Measurements from ENCODE around the gene FPR1.

The FPR1 gene, protein sequence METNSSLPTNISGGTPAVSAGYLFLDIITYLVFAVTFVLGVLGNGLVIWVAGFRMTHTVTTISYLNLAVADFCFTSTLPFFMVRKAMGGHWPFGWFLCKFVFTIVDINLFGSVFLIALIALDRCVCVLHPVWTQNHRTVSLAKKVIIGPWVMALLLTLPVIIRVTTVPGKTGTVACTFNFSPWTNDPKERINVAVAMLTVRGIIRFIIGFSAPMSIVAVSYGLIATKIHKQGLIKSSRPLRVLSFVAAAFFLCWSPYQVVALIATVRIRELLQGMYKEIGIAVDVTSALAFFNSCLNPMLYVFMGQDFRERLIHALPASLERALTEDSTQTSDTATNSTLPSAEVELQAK

DNA sequence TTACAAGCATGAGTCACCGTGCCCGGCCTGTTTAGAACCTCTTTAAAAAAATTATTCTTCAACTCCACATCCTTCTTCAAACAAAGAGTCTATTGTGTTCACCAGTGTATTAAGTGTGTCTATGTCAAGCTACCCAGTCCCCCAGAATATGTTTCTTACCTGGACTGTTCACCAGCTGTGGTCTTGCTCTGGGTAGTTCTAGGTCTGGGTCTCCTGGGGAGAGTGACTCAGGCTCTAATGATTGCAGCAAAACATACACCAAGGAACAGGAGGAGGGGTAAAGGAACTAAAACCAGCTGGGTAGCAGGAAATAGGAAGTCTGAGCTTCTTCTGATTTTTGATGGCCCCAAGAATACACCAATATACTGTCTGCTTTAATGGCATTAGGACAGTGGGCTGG, at the start of gene FPR1:
Gene FPR1 (minus strand): TSS at position 224 of the 400 bp plus-strand sequence. CDS start 4,884 bp downstream, outside the sequence.
- no peaks in the 10 kb centered on the region for H3K9me3 ChIP-seq (ENCODE audit: control insufficient read depth, insufficient read depth, low read length)
- no peaks in the 10 kb centered on the region for H3K36me3 ChIP-seq (ENCODE audit: insufficient read depth, low read length)
- no peak within 1 kb of the TSS for H3K9ac ChIP-seq (ENCODE audit: low read depth, low read length)
- H3K4me1 ChIP-seq (ENCODE audit: insufficient read depth, low read length): no peaks in the 10 kb centered on the region

DNA sequence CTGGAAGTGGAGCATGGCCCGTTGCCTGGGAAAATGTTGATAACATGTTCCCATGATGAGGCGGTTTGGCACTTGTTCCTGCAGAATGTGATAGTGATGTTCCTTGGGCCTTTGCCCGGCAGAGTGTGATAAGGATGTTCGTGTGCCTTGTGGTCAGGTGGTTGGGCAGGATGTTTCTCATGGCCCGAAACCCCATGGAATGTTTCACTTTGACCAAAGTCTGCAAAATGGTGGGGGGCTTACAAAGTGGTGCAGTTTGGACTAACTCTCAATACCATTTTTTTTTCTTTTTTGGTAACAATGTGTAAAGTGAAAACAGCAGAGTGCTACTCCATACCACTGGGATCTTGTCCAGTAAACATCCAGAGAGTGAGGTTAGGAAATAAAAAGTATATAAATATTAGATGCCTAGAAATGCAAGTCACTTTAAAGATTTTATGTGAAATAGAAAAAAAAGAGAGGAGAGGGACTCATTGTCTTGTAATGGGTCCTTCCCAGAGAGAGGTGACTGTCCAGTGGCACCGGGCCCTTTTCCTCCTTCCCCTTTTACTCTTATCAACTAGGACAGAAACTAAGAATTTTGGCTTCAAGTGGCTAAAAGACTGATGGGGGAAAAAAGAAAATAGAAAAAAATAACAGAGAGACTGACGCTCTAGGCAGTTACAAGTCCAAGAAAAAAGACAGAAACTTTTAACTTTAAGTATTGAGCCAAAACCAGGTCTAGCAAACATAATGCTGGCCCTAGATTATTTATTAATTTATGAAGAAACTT, 49.0 kb upstream of the FPR1 start:
- Histone ChIP-seq H3K36me3 (ENCODE audit: insufficient read depth, low read length) (no peaks in the 10 kb centered on the region), H3K4me1 (ENCODE audit: insufficient read depth, low read length) (no peaks in the 10 kb centered on the region), H3K9me3 (ENCODE audit: control insufficient read depth, insufficient read depth, low read length) (no peaks in the 10 kb centered on the region), H3K9ac (ENCODE audit: low read depth, low read length) (no peak overlapping the region)

DNA sequence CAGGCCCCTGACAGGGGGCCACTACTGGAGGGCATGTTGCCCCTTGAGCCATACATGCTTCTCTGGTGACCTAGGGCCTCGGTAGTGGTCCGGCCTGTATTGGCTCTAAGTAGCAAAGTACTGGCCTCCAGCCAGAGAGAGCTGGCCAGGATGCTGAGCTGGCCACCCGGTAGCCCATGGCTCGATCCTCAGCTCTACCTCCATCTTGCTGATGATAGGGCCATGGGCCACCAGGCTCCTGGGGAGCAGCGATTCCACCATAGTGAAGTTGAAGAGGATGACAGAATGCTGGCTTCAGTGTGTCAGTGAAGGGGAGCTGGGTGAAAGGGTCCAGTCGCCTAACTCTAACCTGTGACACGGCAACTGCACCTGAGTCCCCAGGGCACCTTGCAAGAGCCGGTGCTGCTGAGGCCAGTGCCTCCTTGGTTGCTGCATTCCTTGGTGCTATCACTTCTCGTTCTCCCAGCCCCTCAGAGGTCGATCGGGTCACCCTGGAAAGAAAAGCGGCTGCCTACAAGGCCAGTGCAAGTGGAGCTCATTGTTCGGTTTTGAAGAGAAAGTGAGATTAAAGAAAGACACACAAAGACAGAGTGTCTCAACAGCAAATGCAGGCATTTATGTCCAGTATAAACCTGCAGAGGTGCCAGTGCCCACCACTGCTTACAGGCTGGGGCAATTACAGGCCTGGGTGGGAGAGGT, 48.2 kb upstream of the FPR1 start:
- no peaks in the 10 kb centered on the region for H3K36me3 ChIP-seq (ENCODE audit: insufficient read depth, low read length)
- no peaks in the 10 kb centered on the region for H3K9me3 ChIP-seq (ENCODE audit: control insufficient read depth, insufficient read depth, low read length)
- no peak overlapping the region for H3K9ac ChIP-seq (ENCODE audit: low read depth, low read length)

DNA sequence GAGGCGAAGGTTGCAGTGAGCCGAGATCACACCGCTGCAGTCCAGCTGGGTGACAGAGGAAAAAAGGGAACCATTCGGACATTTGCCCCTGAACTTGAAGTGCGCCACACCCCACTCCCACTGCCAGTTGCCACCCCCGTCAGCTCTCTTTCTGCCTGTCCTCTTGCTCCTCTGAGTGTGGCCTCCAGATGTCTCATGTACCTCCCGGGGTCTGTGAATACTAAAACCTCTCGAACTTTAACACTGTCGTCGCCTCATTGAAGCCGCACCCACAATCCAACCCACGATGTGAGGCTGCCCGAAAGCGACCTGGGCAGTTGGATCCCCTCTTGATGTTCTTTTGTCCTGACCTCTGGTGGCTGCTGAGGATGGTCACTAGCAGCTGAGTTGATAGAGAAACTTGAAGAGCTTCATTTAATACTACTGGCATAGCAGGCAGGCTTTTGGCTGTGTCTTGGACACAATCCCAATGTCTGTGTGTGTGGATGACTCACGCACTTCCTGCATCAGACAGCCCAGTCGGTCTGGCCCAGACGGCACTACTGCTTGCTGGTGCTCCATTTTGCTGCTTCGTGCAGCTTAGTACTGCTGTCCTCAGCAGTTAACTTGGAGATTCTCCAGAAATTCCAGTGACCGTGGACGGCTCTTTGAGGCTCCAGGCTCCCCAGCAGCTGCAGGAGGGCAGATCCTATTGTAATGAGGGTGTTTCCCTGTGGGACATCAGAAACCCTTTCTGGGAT, 47.5 kb upstream of the FPR1 start:
- H3K9me3 ChIP-seq (ENCODE audit: control insufficient read depth, insufficient read depth, low read length): no peaks in the 10 kb centered on the region
- no peak overlapping the region for H3K9ac ChIP-seq (ENCODE audit: low read depth, low read length)
- H3K36me3 ChIP-seq (ENCODE audit: insufficient read depth, low read length): no peaks in the 10 kb centered on the region
- no peaks in the 10 kb centered on the region for H3K4me1 ChIP-seq (ENCODE audit: insufficient read depth, low read length)

More for the DNA sequence above, 48.2 kb upstream of the FPR1 start:
- H3K4me1 ChIP-seq (ENCODE audit: insufficient read depth, low read length): no peaks in the 10 kb centered on the region

DNA sequence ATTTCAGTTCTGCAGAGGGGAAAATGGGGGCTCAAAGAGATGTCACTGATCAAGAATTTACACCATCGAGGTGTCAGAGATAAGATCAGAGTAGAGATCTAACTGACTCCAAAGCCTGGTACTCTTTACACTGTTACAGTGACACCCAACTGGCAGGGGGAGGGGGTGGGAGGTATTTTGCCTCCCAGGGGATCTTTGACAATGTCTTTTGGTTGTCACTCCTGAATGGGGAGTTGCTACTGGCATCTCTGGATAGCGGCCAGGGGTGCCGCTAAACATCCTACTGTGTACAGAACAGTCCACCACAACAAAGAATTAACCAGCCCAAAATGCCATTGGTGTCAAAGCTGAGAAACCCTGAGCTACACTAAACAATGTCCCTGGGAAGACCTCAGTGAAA, 46.4 kb upstream of the FPR1 start:
- Histone ChIP-seq H3K9me3 (ENCODE audit: control insufficient read depth, insufficient read depth, low read length) (no peaks in the 10 kb centered on the region), H3K9ac (ENCODE audit: low read depth, low read length) (no peak overlapping the region), H3K4me1 (ENCODE audit: insufficient read depth, low read length) (no peaks in the 10 kb centered on the region), H3K36me3 (ENCODE audit: insufficient read depth, low read length) (no peaks in the 10 kb centered on the region)

DNA sequence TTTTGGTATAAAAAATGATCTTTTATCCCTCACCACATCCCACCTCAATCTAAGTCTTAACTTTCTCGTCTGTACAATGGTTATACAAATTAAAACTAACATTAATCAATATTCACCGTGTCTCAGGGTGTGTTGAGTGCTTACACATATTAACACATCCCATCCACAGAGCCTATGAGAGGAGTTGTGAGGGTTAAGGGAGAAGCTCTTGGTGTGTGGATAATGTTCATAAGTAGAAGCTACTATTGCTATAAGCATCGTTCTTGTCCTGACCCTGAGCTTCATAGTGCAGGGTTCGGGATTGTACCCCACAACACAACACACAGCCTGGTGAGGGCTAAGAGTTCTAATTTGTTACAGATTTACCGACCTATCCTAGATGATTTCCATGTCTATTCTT, 45.8 kb upstream of the FPR1 start:
- H3K9me3 ChIP-seq (ENCODE audit: control insufficient read depth, insufficient read depth, low read length): no peaks in the 10 kb centered on the region
- H3K4me1 ChIP-seq (ENCODE audit: insufficient read depth, low read length): no peaks in the 10 kb centered on the region
- H3K9ac ChIP-seq (ENCODE audit: low read depth, low read length): no peak overlapping the region
- H3K36me3 ChIP-seq (ENCODE audit: insufficient read depth, low read length): no peaks in the 10 kb centered on the region

DNA sequence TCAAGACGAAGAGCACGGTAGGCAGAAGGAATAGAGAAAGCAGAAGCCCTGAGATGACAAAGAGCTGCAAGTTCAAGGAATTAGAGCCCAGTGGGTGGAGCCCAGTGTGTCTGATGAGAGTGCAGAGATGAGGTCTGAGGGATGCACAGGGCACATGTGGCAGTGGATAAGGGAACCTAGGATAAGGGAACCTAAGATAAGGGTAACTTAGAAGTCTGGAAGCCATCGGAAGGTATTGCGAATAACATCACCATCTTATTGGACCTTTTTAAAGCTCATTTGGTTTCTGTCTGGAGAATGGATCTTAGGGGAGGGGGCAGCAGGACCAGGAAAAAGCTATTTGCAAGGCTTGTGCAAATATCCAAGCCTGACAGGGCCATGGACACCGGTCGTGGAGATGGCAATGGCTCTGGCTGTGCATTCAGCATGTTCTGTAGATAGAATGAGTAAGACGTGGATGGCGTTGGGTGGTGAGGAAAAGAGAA, 44.6 kb upstream of the FPR1 start:
- Histone ChIP-seq H3K9ac (ENCODE audit: low read depth, low read length) (no peak overlapping the region), H3K36me3 (ENCODE audit: insufficient read depth, low read length) (no peaks in the 10 kb centered on the region), H3K9me3 (ENCODE audit: control insufficient read depth, insufficient read depth, low read length) (no peaks in the 10 kb centered on the region), H3K4me1 (ENCODE audit: insufficient read depth, low read length) (no peaks in the 10 kb centered on the region)

DNA sequence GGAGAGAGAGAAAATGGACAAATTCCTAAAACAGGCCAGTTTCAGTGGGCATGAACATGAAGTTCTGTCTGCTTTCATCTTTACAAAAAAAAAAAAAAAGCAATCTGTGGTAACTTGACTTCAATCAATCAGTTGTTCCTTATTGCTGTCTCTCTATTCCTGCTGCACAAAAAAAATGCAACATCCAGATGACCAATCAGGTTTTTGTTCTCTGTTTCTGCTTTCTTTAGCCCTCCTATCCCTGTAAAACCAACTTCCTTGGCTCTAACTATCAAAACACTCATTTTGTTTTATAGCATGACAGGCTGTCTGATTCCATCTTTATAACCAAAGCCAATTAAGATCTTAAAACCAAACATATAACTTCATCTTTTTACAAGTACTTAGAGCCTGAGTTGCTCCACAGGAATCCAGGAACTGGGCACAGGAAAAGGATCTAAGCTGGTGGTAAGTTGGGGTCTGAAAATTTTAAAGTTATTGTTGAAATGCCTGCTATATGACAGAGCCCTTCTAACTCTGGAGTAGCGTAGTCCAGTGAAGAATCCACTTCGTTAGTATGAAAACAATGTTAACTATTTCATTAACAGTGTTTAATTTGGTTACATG, 43.3 kb upstream of the FPR1 start, which contains the start of gene FPR3:
Gene FPR3 (plus strand): TSS at position 273 of the 606 bp plus-strand sequence. CDS start 28,592 bp downstream, outside the sequence.
- H3K36me3 ChIP-seq (ENCODE audit: insufficient read depth, low read length): no peaks in the 10 kb centered on the region
- H3K9me3 ChIP-seq (ENCODE audit: control insufficient read depth, insufficient read depth, low read length): no peaks in the 10 kb centered on the region
- H3K9ac ChIP-seq (ENCODE audit: low read depth, low read length): no peak within 1 kb of the TSS
- no peaks in the 10 kb centered on the region for H3K4me1 ChIP-seq (ENCODE audit: insufficient read depth, low read length)

DNA sequence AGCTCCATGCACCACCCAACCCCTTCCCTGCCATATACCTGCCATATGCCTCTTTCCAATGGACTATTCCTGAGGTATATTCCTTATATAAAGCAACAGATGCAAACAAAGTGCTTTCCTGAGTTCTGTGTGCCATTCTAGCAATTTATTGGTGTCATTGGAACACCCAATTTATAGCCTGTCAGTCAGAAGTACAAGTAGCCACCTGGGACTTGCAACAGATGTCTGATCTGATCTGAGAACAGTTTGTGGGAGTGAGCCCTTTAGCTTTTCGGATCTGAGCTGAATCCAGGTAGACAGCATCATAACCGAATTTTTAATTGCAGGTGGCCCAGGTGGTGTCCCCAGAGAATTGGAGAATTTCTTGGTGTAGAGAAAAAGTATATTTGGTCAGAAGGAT, 42.3 kb upstream of the FPR1 start:
- Histone ChIP-seq H3K4me1 (ENCODE audit: insufficient read depth, low read length) (no peaks in the 10 kb centered on the region), H3K9me3 (ENCODE audit: control insufficient read depth, insufficient read depth, low read length) (no peaks in the 10 kb centered on the region), H3K36me3 (ENCODE audit: insufficient read depth, low read length) (no peaks in the 10 kb centered on the region), H3K9ac (ENCODE audit: low read depth, low read length) (no peak overlapping the region)

DNA sequence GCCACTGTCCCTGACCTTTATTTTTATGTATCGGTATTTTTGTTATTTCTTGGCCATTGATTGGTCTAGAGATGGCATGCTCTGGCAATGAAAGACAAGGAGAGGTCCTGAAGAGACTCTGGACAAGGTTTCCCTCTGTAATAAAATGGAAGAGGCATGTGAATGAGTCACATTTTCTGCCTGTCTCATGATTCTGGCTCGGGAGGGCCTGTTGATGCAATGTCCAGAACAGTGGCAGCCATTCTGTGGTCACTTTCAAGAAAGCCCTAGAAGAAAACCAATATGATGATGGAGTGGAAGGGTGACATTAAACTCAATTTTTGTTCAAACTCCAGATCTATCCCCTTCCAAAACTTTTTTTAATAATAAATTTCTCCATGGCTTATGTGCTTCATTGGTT, 41.3 kb upstream of the FPR1 start:
- no peak overlapping the region for H3K9ac ChIP-seq (ENCODE audit: low read depth, low read length)
- no peaks in the 10 kb centered on the region for H3K36me3 ChIP-seq (ENCODE audit: insufficient read depth, low read length)
- no peaks in the 10 kb centered on the region for H3K9me3 ChIP-seq (ENCODE audit: control insufficient read depth, insufficient read depth, low read length)
- no peaks in the 10 kb centered on the region for H3K4me1 ChIP-seq (ENCODE audit: insufficient read depth, low read length)

DNA sequence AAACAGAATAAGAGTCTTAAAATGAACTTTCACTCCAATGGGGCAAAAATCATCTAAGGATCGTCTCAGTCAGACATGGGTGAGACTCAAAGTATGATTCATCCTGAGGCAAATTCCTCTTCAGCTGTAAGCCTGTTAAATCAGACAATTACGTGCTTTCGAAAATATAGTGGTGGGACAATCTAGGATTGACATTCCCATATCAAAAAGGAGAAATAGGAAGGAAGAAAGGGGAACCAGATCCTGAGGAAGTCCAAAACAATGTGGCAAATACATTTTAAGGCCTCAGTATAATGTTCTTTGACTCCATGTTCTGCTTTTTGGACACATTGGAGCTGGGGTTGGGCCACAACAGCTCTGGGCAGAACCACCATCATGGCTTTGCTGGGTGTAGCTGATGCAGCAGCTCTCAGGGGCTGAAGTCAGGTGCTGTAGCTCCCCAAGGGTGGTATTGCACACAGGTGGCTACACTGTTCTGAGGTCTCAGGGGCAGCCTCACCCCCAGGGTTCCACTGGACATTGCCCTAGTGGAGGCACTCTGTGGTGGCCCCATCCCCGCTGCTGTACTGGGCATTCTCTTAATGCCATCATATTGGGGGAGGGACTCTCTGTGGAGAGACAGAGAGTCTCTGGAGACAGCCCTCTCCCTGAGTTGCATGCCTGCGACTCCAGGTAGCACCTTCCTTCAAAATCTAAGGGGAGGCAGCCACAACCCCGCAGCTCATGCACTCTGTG, 37.5 kb upstream of the FPR1 start:
- no peaks in the 10 kb centered on the region for H3K9me3 ChIP-seq (ENCODE audit: control insufficient read depth, insufficient read depth, low read length)
- no peaks in the 10 kb centered on the region for H3K4me1 ChIP-seq (ENCODE audit: insufficient read depth, low read length)
- H3K9ac ChIP-seq (ENCODE audit: low read depth, low read length): no peak overlapping the region
- H3K36me3 ChIP-seq (ENCODE audit: insufficient read depth, low read length): no peaks in the 10 kb centered on the region

DNA sequence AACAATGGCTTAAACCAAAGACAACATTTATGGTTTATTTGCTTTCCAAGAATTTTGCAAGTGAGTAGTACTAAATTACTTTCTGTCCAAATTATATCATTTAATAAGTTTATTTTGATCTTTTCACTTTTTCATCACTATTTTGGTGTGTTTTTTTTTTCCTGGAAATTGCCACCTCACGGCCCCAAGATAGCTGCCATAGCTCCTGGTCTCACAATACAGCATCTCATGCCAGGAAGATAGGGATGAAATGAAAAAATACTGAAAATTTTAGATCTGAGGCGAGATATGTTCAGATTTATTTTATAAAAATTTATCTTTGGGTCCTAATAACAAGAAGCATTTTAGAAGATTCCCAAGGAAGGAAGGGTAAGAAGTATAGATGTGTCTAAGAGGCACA, 36.4 kb upstream of the FPR1 start:
- H3K4me1 ChIP-seq (ENCODE audit: insufficient read depth, low read length): no peaks in the 10 kb centered on the region
- H3K9me3 ChIP-seq (ENCODE audit: control insufficient read depth, insufficient read depth, low read length): no peaks in the 10 kb centered on the region
- no peaks in the 10 kb centered on the region for H3K36me3 ChIP-seq (ENCODE audit: insufficient read depth, low read length)
- no peak overlapping the region for H3K9ac ChIP-seq (ENCODE audit: low read depth, low read length)

Data from ES-I3 (cell line).